H1 (cell line): ENCODE measurements around the gene CORO1C. TPM values are rescaled to one million over a fixed set of nuclear protein-coding genes. Genes with fewer than 3 reads are reported as not detected.

ENCODE experiments used
- GABPA ChIP-seq: IDR thresholded peaks from 2 replicates; pipeline ENCODE4 v1.6.1; 2011; ENCODE audit warnings: mild to moderate bottlenecking, low read length, moderate library complexity, borderline replicate concordance; ENCODE audit not compliant: insufficient read depth
- POLR2A ChIP-seq, 2 experiments: IDR thresholded peaks; 1 replicate in 1 of 2; 2 replicates in 1 of 2; pipeline ENCODE4 v1.6.1; 2011; ENCODE audit warnings: low read depth in 2 of 2, low read length in 2 of 2, mild to moderate bottlenecking in 2 of 2; ENCODE audit errors: control extremely low read depth in 1 of 2
- RFX5 ChIP-seq: IDR thresholded peaks from 2 replicates; pipeline ENCODE4 v1.6.1; 2011; ENCODE audit warnings: low read depth, low read length, improper control_type of control experiment, borderline replicate concordance
- RXRA ChIP-seq: IDR thresholded peaks from 2 replicates; pipeline ENCODE4 v1.6.1; 2011; ENCODE audit warnings: low read depth, mild to moderate bottlenecking, low read length, moderate library complexity; ENCODE audit not compliant: insufficient read depth
- SP4 ChIP-seq: IDR thresholded peaks from 2 replicates; pipeline ENCODE4 v1.6.1; 2012; ENCODE audit warnings: low read length, inconsistent platforms
- ZNF274 ChIP-seq: IDR thresholded peaks from 2 replicates; pipeline ENCODE4 v1.7.0; 2012; ENCODE audit warnings: low read length, borderline replicate concordance; ENCODE audit errors: extremely low read depth
- polyA plus RNA-seq, 7 experiments: library from polyadenylated mRNA; depleted of rRNA in 3 of 7; stranded (reverse) in 5 of 7; unstranded in 2 of 7; fragments of >200 nt in 5 of 7; fragments of 200-250 nt in 2 of 7; gene quantifications; 1 replicate in 5 of 7; 2 replicates in 1 of 7; 4 replicates in 1 of 7; pipeline versions ENCODE4 v1.2.1 to v1.2.3, GENCODE V29; 2011 to 2013; ENCODE audit warnings: missing spikeins in 2 of 7, mixed read lengths in 2 of 7
- total RNA-seq: library from RNA; stranded (reverse); fragmentation: NEBNext Ultra II Directional; extraction: Animal tissue kit (Norgen Biotek cat#: 25700); gene quantifications from 2 replicates; pipeline ENCODE4 v1.2.1, GENCODE V29; 2021

CORO1C gene
- total and polyA plus RNA-seq, 2 of the 8 experiments (the other 6 are each of a cell fraction or from before 2014, with no cell fraction given): 72.7 to 120 TPM

GRCh38 chr12:108759924-108760323 is 28.6 kb upstream of the CORO1C start (continued):
- no peak for TF ChIP-seq RFX5
- TF ChIP-seq ZNF274: no peak
- no peak for TF ChIP-seq POLR2A (IDR thresholded peaks at IDR 0.05; ENCODE audit: control extremely low read depth in 1 of 2, low read depth in 2 of 2, low read length in 2 of 2)
- no peak for TF ChIP-seq RXRA
- TF ChIP-seq GABPA: no peak
- no peak for TF ChIP-seq SP4
- TF ChIP-seq, all 59 proteins: peak for 0
